CD4-positive, alpha-beta memory T cell (primary cell): ENCODE measurements around the gene MEIOB. TPM values are rescaled to one million over a fixed set of nuclear protein-coding genes. Genes with fewer than 3 reads are reported as not detected.
"Not testable (repeated sequence)": the region's sequence is repeated elsewhere in the genome, so short reads cannot be mapped to it uniquely, and the experiment has no call there.

ENCODE experiments used
- CTCF ChIA-PET: fragments of 350-600 bp; sonication (Branson Sonifier 250); formaldehyde crosslinking; loops from one replicate; lab custom pipeline; 2021; ENCODE audit warnings: inconsistent platforms; ENCODE audit not compliant: partially characterized antibody; lab: Charles Lee
- POLR2A ChIA-PET: fragments of 350-600 bp; sonication (Branson Sonifier 250); formaldehyde crosslinking; loops from one replicate; lab custom pipeline; 2021; ENCODE audit not compliant: partially characterized antibody; lab: Charles Lee
- DNase-seq, 5 donors: peaks; one replicate each; pipeline versions ENCODE4 v3.0.0 to v3.0.0-alpha.2; 2020 to 2022; ENCODE audit warnings: mixed read lengths in 1 of 5
- H3K27ac ChIP-seq: one replicate; pipeline ENCODE4 v1.7.0; 2013; ENCODE audit warnings: low read depth, low read length
- H3K27me3 ChIP-seq: 2 replicates; pipeline ENCODE4 v1.7.0; 2013; ENCODE audit warnings: mild to moderate bottlenecking, low read length, moderate library complexity; ENCODE audit not compliant: insufficient read depth
- H3K36me3 ChIP-seq: 2 replicates; pipeline ENCODE4 v1.7.0; 2013; ENCODE audit warnings: mild to moderate bottlenecking, low read length, moderate library complexity; ENCODE audit not compliant: insufficient read depth
- H3K4me1 ChIP-seq: 2 replicates; pipeline ENCODE4 v1.7.0; 2013; ENCODE audit warnings: mild to moderate bottlenecking, low read length, moderate library complexity; ENCODE audit not compliant: insufficient read depth
- H3K4me3 ChIP-seq, 2 donors: one replicate each; pipeline ENCODE4 v1.7.0; 2013; ENCODE audit warnings: low read length in 2 of 2, mild to moderate bottlenecking in 1 of 2
- H3K9me3 ChIP-seq, 2 donors: one replicate each; pipeline ENCODE4 v1.7.0; 2013; ENCODE audit warnings: low read length in 2 of 2, control low read depth in 1 of 2; ENCODE audit not compliant: control insufficient read depth in 1 of 2
- H3K27ac Mint-ChIP-seq, 7 donors: one replicate each; pipeline ENCODE4 v1.8.0; 2020 to 2021; ENCODE audit warnings: mixed read lengths in 7 of 7, mild to moderate bottlenecking in 6 of 7, inconsistent platforms in 3 of 7, moderate library complexity in 3 of 7
- H3K27me3 Mint-ChIP-seq, 2 donors: one replicate each; pipeline ENCODE4 v1.8.0; 2020 to 2021; ENCODE audit warnings: mixed read lengths in 2 of 2
- H3K36me3 Mint-ChIP-seq, 2 donors: one replicate each; pipeline ENCODE4 v1.8.0; 2020 to 2021; ENCODE audit warnings: mixed read lengths in 2 of 2, inconsistent platforms in 1 of 2, mild to moderate bottlenecking in 1 of 2
- H3K4me1 Mint-ChIP-seq, 4 donors: one replicate each; pipeline ENCODE4 v1.8.0; 2020 to 2021; ENCODE audit warnings: mixed read lengths in 4 of 4, mild to moderate bottlenecking in 1 of 4
- H3K4me3 Mint-ChIP-seq, 8 donors: one replicate each; pipeline ENCODE4 v1.8.0; 2020 to 2021; ENCODE audit warnings: mixed read lengths in 8 of 8, mild to moderate bottlenecking in 7 of 8, moderate library complexity in 6 of 8, inconsistent platforms in 3 of 8
- H3K9me3 Mint-ChIP-seq, 8 donors: one replicate each; pipeline ENCODE4 v1.8.0; 2020 to 2021; ENCODE audit warnings: mixed read lengths in 8 of 8, mild to moderate bottlenecking in 5 of 8, inconsistent platforms in 3 of 8, moderate library complexity in 1 of 8
- intact Hi-C: fragments of 100-400 bp; cut with micrococcal nuclease; formaldehyde crosslinking; loops from one replicate; pipeline ENCODE4 v1.15.1; 2023
- polyA plus RNA-seq, 2 donors: library from polyadenylated mRNA; unstranded; fragments of 300-500 nt; fragmentation: Illumina TruSeq; gene quantifications; one replicate each; pipeline ENCODE4 v1.2.3, GENCODE V29; 2021
- total RNA-seq, 2 experiments: library from RNA; stranded (reverse); gene quantifications; one replicate each; pipeline ENCODE4 v1.2.3, GENCODE V29; 2021

The MEIOB gene
- total and polyA plus RNA-seq, 4 experiments from 2014 or later: not detected

DNA sequence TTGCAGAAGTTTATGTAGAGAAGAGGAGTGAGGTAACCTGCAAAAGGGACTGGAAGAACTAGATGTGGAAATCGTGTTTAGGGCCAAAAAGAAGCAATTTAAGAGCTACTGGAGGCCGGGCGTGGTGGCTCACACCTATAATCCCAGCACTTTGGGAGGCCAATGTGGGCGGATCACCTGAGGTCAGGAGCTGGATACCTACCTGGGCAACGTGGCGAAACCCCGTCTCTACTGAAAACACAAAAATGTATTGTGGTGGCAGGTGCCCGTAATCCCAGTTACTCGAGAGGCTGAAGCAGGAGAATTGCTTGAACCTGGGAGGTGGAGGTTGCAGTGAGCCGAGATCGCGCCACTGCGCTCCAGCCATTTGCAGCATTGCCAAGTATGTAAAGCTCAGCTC, 4.1 kb upstream of the MEIOB start:
- intact Hi-C loops, H3K27ac ChIP-seq, H3K36me3 Mint-ChIP-seq, DNase-seq, H3K4me3 Mint-ChIP-seq, H3K27ac Mint-ChIP-seq, H3K4me3 ChIP-seq, H3K36me3 ChIP-seq, H3K4me1 Mint-ChIP-seq, H3K9me3 ChIP-seq, H3K4me1 ChIP-seq, POLR2A ChIA-PET, CTCF ChIA-PET, H3K9me3 Mint-ChIP-seq, H3K27me3 ChIP-seq: not testable (repeated sequence)
- H3K27me3 Mint-ChIP-seq: peaks cover 24 to 27% of the 10 kb centered on the region in 2 donors

DNA sequence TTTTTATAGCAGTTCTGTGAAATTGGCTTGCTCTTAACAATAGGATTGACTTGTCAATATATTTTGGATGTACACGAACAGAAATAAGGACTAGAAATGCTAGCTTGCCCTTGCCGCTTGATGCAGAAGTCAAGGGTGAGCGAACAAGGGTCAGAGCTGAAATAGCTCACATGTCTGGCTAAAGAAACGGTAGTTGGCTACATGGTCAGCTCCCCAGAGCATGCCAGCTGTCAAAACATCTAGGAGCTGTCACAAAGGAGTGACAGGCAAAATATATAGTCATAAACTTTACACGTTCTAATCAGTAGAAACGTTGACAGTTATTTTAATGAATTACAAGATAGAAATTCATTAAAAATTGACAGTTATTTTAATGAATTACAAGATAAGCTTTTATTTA, 2.9 kb upstream of the MEIOB start:
- H3K9me3 ChIP-seq: no peaks in the 10 kb centered on the region
- DNase-seq: no peak
- Mint-ChIP-seq H3K9me3 (peaks cover 0 to 2% (median 0%) of the 10 kb centered on the region in 8 donors), H3K4me1 (peaks cover 1 to 6% (median 3%) of the 10 kb centered on the region in 4 donors), H3K27me3 (peaks cover 24 to 30% of the 10 kb centered on the region in 2 donors), H3K27ac (no peak overlapping the region), H3K4me3 (no peak overlapping the region), H3K36me3 (no peaks in the 10 kb centered on the region)
- H3K4me1 ChIP-seq: no peaks in the 10 kb centered on the region
- intact Hi-C loops: no loop called here
- H3K36me3 ChIP-seq: no peaks in the 10 kb centered on the region
- CTCF ChIA-PET: no interaction called here
- POLR2A ChIA-PET: no interaction called here
- no peak overlapping the region for H3K4me3 ChIP-seq
- H3K27me3 ChIP-seq: peaks cover 6% of the 10 kb centered on the region
- H3K27ac ChIP-seq: no peak overlapping the region

DNA sequence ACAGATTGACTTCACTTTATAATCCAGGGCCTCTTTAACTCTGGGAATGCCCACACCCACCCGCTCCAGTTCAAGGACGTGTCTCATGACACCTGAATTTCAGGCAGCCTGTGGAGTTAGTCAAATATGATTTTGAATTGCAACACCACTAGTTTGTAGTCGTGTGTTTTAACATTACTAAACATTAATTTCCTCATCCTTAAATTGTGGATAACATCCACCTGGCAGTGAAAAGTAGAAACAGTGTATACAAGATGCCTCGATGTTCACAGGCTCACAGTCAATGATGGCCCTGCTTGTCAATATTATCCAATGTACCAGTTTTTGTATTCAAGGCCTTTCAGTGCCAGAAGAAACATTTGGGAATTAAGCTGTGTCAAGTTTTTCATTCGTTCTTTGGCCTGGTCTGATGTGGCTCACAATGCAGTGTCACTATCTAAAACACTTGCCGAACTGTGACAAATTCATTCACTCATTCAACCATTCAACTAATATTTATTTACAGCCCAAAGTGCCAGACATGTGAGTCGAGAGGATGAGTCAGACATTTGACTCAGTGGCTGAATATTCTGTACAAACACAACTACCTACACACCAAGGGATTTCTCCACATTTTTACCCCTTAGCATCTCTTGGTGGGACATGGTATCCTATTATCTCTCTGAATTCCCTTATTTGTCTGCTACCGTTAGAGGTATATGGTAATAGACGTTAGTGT, 1.4 kb downstream of the MEIOB start:
- ChIA-PET CTCF (interaction anchor here (0.7 kb wide), 2 partner anchors 296 to 814 kb away, joined by 3 to 4 read pairs; no protein-coding TSS in a partner anchor), POLR2A (no interaction called here)
- Histone ChIP-seq H3K9me3 (no peaks in the 10 kb centered on the region), H3K4me1 (no peaks in the 10 kb centered on the region), H3K36me3 (no peaks in the 10 kb centered on the region), H3K4me3 (no peak overlapping the region), H3K27me3 (peaks cover 6% of the 10 kb centered on the region), H3K27ac (no peak overlapping the region)
- H3K4me3 Mint-ChIP-seq: no peak overlapping the region
- H3K36me3 Mint-ChIP-seq: no peaks in the 10 kb centered on the region
- H3K27me3 Mint-ChIP-seq: peaks cover 10 to 20% of the 10 kb centered on the region in 2 donors
- no peak for DNase-seq
- H3K9me3 Mint-ChIP-seq: peaks cover 0 to 2% (median 0%) of the 10 kb centered on the region in 8 donors
- no peak overlapping the region for H3K27ac Mint-ChIP-seq
- intact Hi-C loops: no loop called here
- peaks cover 1 to 6% (median 3%) of the 10 kb centered on the region in 4 donors for H3K4me1 Mint-ChIP-seq

DNA sequence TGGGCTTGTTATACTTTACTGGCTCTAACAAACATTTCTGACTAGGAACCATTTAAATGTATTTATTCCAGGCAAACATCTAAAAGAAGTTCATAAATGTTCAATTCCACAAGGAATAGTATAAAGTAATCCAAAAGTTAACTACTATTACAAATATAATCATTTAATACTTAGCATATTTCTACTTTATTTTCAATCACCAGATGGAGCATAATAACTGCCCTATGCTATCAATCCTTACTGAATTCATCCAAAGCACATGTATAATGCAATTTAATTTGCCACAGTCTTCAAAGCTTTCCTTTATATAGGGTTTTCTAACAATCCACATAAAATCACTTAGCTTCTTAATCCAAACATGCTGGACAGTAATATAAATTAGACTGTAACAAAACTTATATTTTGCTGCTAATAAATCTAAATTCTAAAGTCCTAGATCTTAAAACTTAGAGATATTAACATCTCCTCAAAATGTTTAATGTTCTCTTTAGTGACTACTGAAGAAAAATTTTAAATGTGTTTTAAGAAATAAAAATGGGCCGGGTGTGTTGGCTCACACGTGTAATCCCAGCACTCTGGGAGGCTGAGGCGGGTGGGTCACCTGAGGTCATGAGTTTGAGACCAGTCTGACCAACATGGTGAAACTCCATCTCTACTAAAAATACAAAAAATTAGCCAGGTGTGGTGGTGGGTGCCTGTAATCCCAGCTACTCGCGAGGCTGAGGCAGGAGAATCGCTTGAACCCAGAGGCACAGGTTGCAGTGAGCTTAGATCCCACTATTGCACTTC, 5.9 kb downstream of the MEIOB start:
- Mint-ChIP-seq H3K9me3 (no peaks in the 10 kb centered on the region), H3K36me3 (no peaks in the 10 kb centered on the region), H3K4me3 (no peak overlapping the region), H3K4me1 (no peaks in the 10 kb centered on the region), H3K27me3 (peaks cover 5 to 15% of the 10 kb centered on the region in 2 donors), H3K27ac (no peak overlapping the region)
- H3K36me3 ChIP-seq: no peaks in the 10 kb centered on the region
- CTCF ChIA-PET: interaction anchor here (0.6 to 1.3 kb wide), 2 partner anchors 8 to 63 kb away, joined by 3 to 5 read pairs; no protein-coding TSS in a partner anchor
- no peaks in the 10 kb centered on the region for H3K4me1 ChIP-seq
- no peak overlapping the region for H3K27ac ChIP-seq
- intact Hi-C loops: loop anchor here (10.0 kb wide), 1 partner anchor 289 kb away; the partner anchor contains the start of gene TRAF7
- POLR2A ChIA-PET: interaction anchor here (1.1 kb wide), 1 partner anchor 99 kb away, joined by 3 read pairs; the partner anchor contains the start of gene RPS2
- no peaks in the 10 kb centered on the region for H3K9me3 ChIP-seq
- H3K27me3 ChIP-seq: no peaks in the 10 kb centered on the region
- H3K4me3 ChIP-seq: no peak overlapping the region
- no peak for DNase-seq

DNA sequence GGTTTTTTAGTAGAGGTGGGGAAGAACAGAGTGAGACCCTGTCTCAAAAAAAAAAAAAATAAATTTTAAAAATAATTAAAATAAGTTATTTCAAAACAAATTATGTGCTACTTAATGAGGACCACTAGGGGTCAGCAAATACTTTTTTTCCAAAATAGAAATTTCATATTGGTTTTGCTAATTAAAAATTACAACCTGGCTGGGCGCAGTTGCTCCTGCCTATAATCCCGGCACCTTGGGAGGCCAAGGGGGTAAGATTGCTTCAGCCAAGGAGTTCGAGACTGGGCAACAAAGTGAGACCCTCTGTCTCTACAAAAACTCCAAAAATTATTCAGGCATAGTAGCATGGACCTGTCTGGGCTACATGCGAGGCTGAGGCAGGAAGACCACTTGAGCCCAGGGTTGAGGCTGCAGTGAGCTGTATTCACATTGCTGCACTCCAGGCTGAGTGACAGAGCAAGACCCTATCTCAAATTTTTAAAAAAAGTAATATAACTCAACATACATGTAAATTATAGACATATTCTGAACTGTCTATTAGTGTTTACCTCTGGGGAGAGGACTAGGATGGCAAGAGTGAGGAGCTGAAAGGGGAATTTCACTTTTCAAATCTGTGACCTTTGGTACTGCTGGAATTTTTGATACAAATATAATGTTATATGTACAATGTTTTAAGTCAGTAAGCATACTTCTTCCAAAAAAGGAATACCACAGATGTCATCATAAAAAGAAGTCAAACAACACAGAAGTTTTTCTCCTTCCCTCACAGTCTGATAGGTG, 8.1 kb downstream of the MEIOB start:
- H3K36me3 Mint-ChIP-seq: no peaks in the 10 kb centered on the region
- Histone ChIP-seq H3K4me3 (no peak overlapping the region), H3K27me3 (no peaks in the 10 kb centered on the region), H3K36me3 (no peaks in the 10 kb centered on the region), H3K9me3 (no peaks in the 10 kb centered on the region), H3K27ac (no peak overlapping the region), H3K4me1 (no peaks in the 10 kb centered on the region)
- no peak overlapping the region for H3K4me3 Mint-ChIP-seq
- DNase-seq: peak in 4 of 5 donors; percentile 28 to 41 (median 34)
- H3K4me1 Mint-ChIP-seq: no peaks in the 10 kb centered on the region
- H3K27ac Mint-ChIP-seq: peak overlapping the region in 1 of 7 donors; percentile 47
- CTCF ChIA-PET: interaction anchor here (0.6 to 1.8 kb wide), 2 partner anchors 140 to 1057 kb away, joined by 3 to 6 read pairs; no protein-coding TSS in a partner anchor
- POLR2A ChIA-PET: no interaction called here
- H3K27me3 Mint-ChIP-seq: peaks cover 9 to 27% of the 10 kb centered on the region in 2 donors
- intact Hi-C loops: loop anchor here (1.0 to 10.0 kb wide), 2 partner anchors 65 to 291 kb away; partner anchors contain the start of gene TRAF7
- no peaks in the 10 kb centered on the region for H3K9me3 Mint-ChIP-seq

- no peak overlapping the region for H3K27ac ChIP-seq
- Mint-ChIP-seq H3K4me3 (no peak overlapping the region), H3K9me3 (no peaks in the 10 kb centered on the region), H3K4me1 (no peaks in the 10 kb centered on the region), H3K27ac (no peak overlapping the region), H3K27me3 (peaks cover 17 to 37% of the 10 kb centered on the region in 2 donors), H3K36me3 (no peaks in the 10 kb centered on the region)
- intact Hi-C loops: loop anchor here (10.0 kb wide), 1 partner anchor 292 kb away; the partner anchor contains the start of gene TRAF7
- H3K27me3 ChIP-seq: no peaks in the 10 kb centered on the region
- POLR2A ChIA-PET: no interaction called here
- no peaks in the 10 kb centered on the region for H3K4me1 ChIP-seq
- CTCF ChIA-PET: interaction anchor here (0.9 to 1.1 kb wide), 3 partner anchors 66 to 306 kb away, joined by 3 to 5 read pairs (median 3); no protein-coding TSS in a partner anchor
- no peaks in the 10 kb centered on the region for H3K9me3 ChIP-seq
- H3K36me3 ChIP-seq: no peaks in the 10 kb centered on the region
- no peak overlapping the region for H3K4me3 ChIP-seq
- DNase-seq: no peak
Measured at GRCh38 chr16:1862394-1862793, 9.6 kb downstream of the MEIOB start.
